ENCODE results near the gene SEPHS1. TPM values are rescaled to one million over a fixed set of nuclear protein-coding genes. Genes with fewer than 3 reads are reported as not detected.

SEPHS1 gene
- total RNA-seq, 1 donor from 2014 or later, result 67.5 TPM

- Mint-ChIP-seq H3K4me1 (ENCODE audit: unreplicated experiment) (peaks cover 17% of the 10 kb centered on the region), H3K9me3 (ENCODE audit: unreplicated experiment) (no peaks in the 10 kb centered on the region), H3K27ac (ENCODE audit: unreplicated experiment) (no peak overlapping the region), H3K27me3 (ENCODE audit: unreplicated experiment) (no peaks in the 10 kb centered on the region), H3K36me3 (ENCODE audit: unreplicated experiment) (peaks cover 42% of the 10 kb centered on the region), H3K4me3 (ENCODE audit: unreplicated experiment) (no peak overlapping the region)
- TF ChIP-seq, protein P1, sequence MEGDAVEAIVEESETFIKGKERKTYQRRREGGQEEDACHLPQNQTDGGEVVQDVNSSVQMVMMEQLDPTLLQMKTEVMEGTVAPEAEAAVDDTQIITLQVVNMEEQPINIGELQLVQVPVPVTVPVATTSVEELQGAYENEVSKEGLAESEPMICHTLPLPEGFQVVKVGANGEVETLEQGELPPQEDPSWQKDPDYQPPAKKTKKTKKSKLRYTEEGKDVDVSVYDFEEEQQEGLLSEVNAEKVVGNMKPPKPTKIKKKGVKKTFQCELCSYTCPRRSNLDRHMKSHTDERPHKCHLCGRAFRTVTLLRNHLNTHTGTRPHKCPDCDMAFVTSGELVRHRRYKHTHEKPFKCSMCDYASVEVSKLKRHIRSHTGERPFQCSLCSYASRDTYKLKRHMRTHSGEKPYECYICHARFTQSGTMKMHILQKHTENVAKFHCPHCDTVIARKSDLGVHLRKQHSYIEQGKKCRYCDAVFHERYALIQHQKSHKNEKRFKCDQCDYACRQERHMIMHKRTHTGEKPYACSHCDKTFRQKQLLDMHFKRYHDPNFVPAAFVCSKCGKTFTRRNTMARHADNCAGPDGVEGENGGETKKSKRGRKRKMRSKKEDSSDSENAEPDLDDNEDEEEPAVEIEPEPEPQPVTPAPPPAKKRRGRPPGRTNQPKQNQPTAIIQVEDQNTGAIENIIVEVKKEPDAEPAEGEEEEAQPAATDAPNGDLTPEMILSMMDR (IDR thresholded peaks at IDR 0.05), result no peak
- DNase-seq (ENCODE audit: extremely low spot score, unreplicated experiment), result no peak
Measured at GRCh38 chr10:13329565-13329964, 18.5 kb downstream of the SEPHS1 start.

- TF ChIP-seq, protein P1 (IDR thresholded peaks at IDR 0.05), result no peak
- no peak overlapping the region for H3K4me3 Mint-ChIP-seq (ENCODE audit: unreplicated experiment)
- peaks cover 44% of the 10 kb centered on the region for H3K36me3 Mint-ChIP-seq (ENCODE audit: unreplicated experiment)
- H3K27me3 Mint-ChIP-seq (ENCODE audit: unreplicated experiment), result no peaks in the 10 kb centered on the region
- DNase-seq (ENCODE audit: extremely low spot score, unreplicated experiment), result no peak
- H3K9me3 Mint-ChIP-seq (ENCODE audit: unreplicated experiment), result no peaks in the 10 kb centered on the region
- peaks cover 17% of the 10 kb centered on the region for H3K4me1 Mint-ChIP-seq (ENCODE audit: unreplicated experiment)
- peak overlapping the region; percentile 69 for H3K27ac Mint-ChIP-seq (ENCODE audit: unreplicated experiment)
Measured at GRCh38 chr10:13328613-13329012, 19.5 kb downstream of the SEPHS1 start.

DNA sequence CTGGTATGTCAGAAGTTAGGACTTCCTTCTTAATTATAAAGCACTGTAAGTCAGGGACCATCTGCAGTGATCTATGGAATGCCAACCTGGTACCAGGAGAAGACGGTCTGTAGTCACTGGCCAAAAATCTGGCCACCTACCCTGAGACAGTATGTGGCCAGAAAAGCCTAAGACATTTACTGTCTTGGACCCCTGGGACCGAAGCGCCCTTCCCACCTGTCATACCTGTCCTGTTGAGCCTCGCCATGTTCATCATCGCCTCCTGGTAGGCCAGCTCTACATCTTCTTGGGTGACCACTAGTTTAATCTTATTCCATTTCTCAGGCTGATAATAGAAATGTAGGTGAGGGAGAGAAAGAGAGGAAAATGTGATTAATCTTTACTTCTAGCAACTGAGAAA is 20.0 kb downstream of the SEPHS1 start:
- Mint-ChIP-seq H3K27ac (ENCODE audit: unreplicated experiment) (peak overlapping the region; percentile 69), H3K4me1 (ENCODE audit: unreplicated experiment) (peaks cover 17% of the 10 kb centered on the region), H3K4me3 (ENCODE audit: unreplicated experiment) (no peak overlapping the region), H3K36me3 (ENCODE audit: unreplicated experiment) (peaks cover 42% of the 10 kb centered on the region), H3K9me3 (ENCODE audit: unreplicated experiment) (no peaks in the 10 kb centered on the region), H3K27me3 (ENCODE audit: unreplicated experiment) (no peaks in the 10 kb centered on the region)
- no peak for DNase-seq (ENCODE audit: extremely low spot score, unreplicated experiment)
- TF ChIP-seq, protein P1 (IDR thresholded peaks at IDR 0.05), result no peak

GRCh38 chr10:13327534-13327933 is 20.6 kb downstream of the SEPHS1 start:
- H3K4me3 Mint-ChIP-seq (ENCODE audit: unreplicated experiment), result no peak overlapping the region

GRCh38 chr10:13322615-13323148 is 25.4 kb downstream of the SEPHS1 start:
- H3K4me3 Mint-ChIP-seq (ENCODE audit: unreplicated experiment), result no peak overlapping the region
- H3K9me3 Mint-ChIP-seq (ENCODE audit: unreplicated experiment), result no peaks in the 10 kb centered on the region
- H3K4me1 Mint-ChIP-seq (ENCODE audit: unreplicated experiment), result peaks cover 6% of the 10 kb centered on the region
- H3K27ac Mint-ChIP-seq (ENCODE audit: unreplicated experiment), result no peak overlapping the region
- no peak for DNase-seq (ENCODE audit: extremely low spot score, unreplicated experiment)
- peaks cover 48% of the 10 kb centered on the region for H3K36me3 Mint-ChIP-seq (ENCODE audit: unreplicated experiment)
- no peaks in the 10 kb centered on the region for H3K27me3 Mint-ChIP-seq (ENCODE audit: unreplicated experiment)
- TF ChIP-seq, protein P1 (IDR thresholded peaks at IDR 0.05), result no peak

More at GRCh38 chr10:13327534-13327933, 20.6 kb downstream of the SEPHS1 start:
- H3K4me1 Mint-ChIP-seq (ENCODE audit: unreplicated experiment), result peaks cover 17% of the 10 kb centered on the region
- DNase-seq (ENCODE audit: extremely low spot score, unreplicated experiment), result no peak
- TF ChIP-seq, protein P1 (IDR thresholded peaks at IDR 0.05), result no peak
- peaks cover 45% of the 10 kb centered on the region for H3K36me3 Mint-ChIP-seq (ENCODE audit: unreplicated experiment)
- no peaks in the 10 kb centered on the region for H3K9me3 Mint-ChIP-seq (ENCODE audit: unreplicated experiment)
- peak overlapping the region; percentile 69 for H3K27ac Mint-ChIP-seq (ENCODE audit: unreplicated experiment)
- no peaks in the 10 kb centered on the region for H3K27me3 Mint-ChIP-seq (ENCODE audit: unreplicated experiment)
